ENCODE data around the gene MCM3.

The MCM3 gene

DNA sequence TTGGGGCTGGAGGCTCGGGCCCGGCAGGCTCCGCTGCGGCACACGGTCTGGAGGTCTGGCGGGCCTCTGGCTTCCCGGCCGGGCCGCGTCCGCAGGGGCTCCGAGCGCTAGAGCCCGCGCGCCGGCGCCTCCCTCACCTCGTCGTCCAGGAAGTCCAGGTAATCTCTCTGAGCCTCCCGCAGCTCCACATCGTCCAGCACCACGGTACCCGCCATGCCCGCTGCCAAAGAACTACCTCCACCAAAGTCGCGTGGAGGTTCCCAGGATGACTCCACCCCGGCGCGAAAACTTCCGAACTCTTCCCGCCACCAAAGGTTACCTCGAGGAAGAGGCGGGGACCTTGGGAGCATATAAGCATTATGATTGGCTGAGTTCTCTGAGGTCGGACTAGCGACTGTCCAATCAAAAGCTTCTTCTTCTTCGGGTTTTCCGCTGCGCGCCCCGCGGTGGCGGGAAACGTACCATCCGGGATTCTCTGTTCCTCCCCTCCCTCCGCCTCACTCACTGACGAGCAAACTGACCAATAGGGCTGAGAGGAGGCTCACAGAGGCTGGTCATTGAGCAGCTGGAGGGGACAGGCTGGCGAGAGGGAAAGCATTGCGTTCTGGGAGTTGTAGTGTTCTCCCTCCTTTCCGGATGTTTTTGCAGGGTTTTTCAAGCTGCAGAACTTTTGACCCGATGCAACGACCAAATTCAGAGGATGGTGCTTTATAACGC is at the start of gene MCM3:
Gene MCM3, minus strand, starts transcription at position 283 of the 717 bp plus-strand sequence. Its CDS starts 68 bp downstream, at position 215.
- Histone ChIP-seq H3F3A (ENCODE audit: insufficient read depth, low read length) (no peaks in the 10 kb centered on the region), H3K36me3 (ENCODE audit: insufficient read depth, low read length) (peaks cover 44% of the 10 kb centered on the region), H3K79me2 (ENCODE audit: insufficient read depth, low read length) (peaks cover 31% of the 10 kb centered on the region), H3K4me3 (ENCODE audit: low read depth, low read length, poor library complexity, severe bottlenecking) (peak within 1 kb of the TSS; percentile 98), H3K4me1 (ENCODE audit: insufficient read depth, low read length, severe bottlenecking) (peaks cover 53% of the 10 kb centered on the region), H3K27me3 (ENCODE audit: insufficient read depth, low read length) (no peaks in the 10 kb centered on the region), H4K20me1 (ENCODE audit: insufficient read depth, low read length) (no peaks in the 10 kb centered on the region), H3K9ac (ENCODE audit: low read length) (peak within 1 kb of the TSS; percentile 99), H2AFZ (ENCODE audit: low read length) (peak within 1 kb of the TSS; percentile 87), H3K27ac (ENCODE audit: low read depth, low read length, poor library complexity, severe bottlenecking) (peak within 1 kb of the TSS; percentile 95), H3K9me3 (ENCODE audit: low read length) (no peaks in the 10 kb centered on the region), H3K9me2 (ENCODE audit: low read depth, low read length) (no peaks in the 10 kb centered on the region), H3K4me2 (ENCODE audit: low read length) (peak within 1 kb of the TSS; percentile 99)
- TF ChIP-seq EZH2 (IDR thresholded peaks at IDR 0.05; ENCODE audit: borderline replicate concordance, low read length): no peak
- TF ChIP-seq, protein P1, sequence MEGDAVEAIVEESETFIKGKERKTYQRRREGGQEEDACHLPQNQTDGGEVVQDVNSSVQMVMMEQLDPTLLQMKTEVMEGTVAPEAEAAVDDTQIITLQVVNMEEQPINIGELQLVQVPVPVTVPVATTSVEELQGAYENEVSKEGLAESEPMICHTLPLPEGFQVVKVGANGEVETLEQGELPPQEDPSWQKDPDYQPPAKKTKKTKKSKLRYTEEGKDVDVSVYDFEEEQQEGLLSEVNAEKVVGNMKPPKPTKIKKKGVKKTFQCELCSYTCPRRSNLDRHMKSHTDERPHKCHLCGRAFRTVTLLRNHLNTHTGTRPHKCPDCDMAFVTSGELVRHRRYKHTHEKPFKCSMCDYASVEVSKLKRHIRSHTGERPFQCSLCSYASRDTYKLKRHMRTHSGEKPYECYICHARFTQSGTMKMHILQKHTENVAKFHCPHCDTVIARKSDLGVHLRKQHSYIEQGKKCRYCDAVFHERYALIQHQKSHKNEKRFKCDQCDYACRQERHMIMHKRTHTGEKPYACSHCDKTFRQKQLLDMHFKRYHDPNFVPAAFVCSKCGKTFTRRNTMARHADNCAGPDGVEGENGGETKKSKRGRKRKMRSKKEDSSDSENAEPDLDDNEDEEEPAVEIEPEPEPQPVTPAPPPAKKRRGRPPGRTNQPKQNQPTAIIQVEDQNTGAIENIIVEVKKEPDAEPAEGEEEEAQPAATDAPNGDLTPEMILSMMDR (IDR thresholded peaks at IDR 0.05; ENCODE audit: low read length): no peak

DNA sequence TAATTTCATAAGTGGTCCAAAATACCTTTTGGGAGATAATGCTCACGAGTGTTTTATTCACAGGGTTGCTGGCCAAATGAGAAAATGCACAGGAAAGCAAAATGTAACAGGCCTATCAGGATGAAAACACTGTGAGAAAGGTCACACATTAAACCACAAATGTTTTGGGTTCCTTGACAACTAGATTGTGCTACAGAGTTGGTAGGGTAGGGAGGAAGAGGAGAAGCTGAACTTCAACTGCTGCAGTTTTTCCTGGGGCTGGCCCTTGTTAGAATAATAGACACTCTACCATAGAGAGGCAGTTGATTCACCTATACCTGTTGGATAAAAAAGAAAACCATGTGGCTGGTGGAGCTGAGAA is 49.3 kb upstream of the MCM3 start:
- H3K9me3 ChIP-seq (ENCODE audit: low read length): no peaks in the 10 kb centered on the region
- H3K4me3 ChIP-seq (ENCODE audit: low read depth, low read length, poor library complexity, severe bottlenecking): no peak overlapping the region
- H3K79me2 ChIP-seq (ENCODE audit: insufficient read depth, low read length): no peaks in the 10 kb centered on the region
- H3K9ac ChIP-seq (ENCODE audit: low read length): no peak overlapping the region
- H3K4me2 ChIP-seq (ENCODE audit: low read length): no peak overlapping the region
- H3K36me3 ChIP-seq (ENCODE audit: insufficient read depth, low read length): no peaks in the 10 kb centered on the region
- H3F3A ChIP-seq (ENCODE audit: insufficient read depth, low read length): no peaks in the 10 kb centered on the region
- TF ChIP-seq, protein P1 (IDR thresholded peaks at IDR 0.05; ENCODE audit: low read length): no peak
- H3K27ac ChIP-seq (ENCODE audit: low read depth, low read length, poor library complexity, severe bottlenecking): no peak overlapping the region
- H4K20me1 ChIP-seq (ENCODE audit: insufficient read depth, low read length): no peaks in the 10 kb centered on the region
- no peaks in the 10 kb centered on the region for H3K9me2 ChIP-seq (ENCODE audit: low read depth, low read length)
- H2AFZ ChIP-seq (ENCODE audit: low read length): no peak overlapping the region
- H3K27me3 ChIP-seq (ENCODE audit: insufficient read depth, low read length): no peaks in the 10 kb centered on the region
- peaks cover 21% of the 10 kb centered on the region for H3K4me1 ChIP-seq (ENCODE audit: insufficient read depth, low read length, severe bottlenecking)

DNA sequence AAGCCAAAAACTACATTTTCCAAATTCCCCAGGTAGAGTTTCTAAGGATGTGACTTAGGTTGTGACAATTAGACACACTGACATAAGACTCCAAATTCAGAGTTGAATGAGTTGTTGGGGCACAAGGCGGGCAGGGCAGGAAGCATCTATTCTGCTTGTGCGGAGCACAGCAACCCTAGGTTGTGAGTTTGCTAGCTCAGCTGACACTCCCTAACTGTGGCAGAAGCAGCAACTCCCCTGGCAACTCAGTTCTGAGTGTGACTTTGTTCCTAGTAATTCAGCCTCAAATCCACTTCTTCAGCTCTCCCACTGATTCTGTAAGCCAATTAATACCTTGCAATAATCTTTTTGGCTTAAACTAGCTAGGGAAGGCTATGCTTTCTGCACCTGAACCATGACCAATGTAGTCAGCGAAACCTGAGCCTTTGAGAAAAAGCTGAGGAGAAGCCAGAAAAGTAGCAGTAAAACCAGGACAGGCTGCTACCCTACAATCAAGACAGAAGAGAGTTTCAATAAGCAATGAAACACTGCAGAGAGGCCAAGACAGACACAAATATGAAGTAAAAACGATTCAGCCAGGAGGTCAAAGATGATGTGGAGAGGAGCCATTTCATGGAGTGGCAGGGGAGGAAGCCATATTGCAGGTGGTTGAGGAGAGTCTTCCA is 47.4 kb upstream of the MCM3 start:
- no peak overlapping the region for H3K4me3 ChIP-seq (ENCODE audit: low read depth, low read length, poor library complexity, severe bottlenecking)
- no peaks in the 10 kb centered on the region for H3K27me3 ChIP-seq (ENCODE audit: insufficient read depth, low read length)
- H3K4me1 ChIP-seq (ENCODE audit: insufficient read depth, low read length, severe bottlenecking): peaks cover 11% of the 10 kb centered on the region
- H3K9me3 ChIP-seq (ENCODE audit: low read length): no peaks in the 10 kb centered on the region
- H2AFZ ChIP-seq (ENCODE audit: low read length): no peak overlapping the region
- no peak overlapping the region for H3K27ac ChIP-seq (ENCODE audit: low read depth, low read length, poor library complexity, severe bottlenecking)
- TF ChIP-seq, protein P1 (IDR thresholded peaks at IDR 0.05; ENCODE audit: low read length): no peak
- TF ChIP-seq EZH2 (IDR thresholded peaks at IDR 0.05; ENCODE audit: borderline replicate concordance, low read length): no peak
- no peaks in the 10 kb centered on the region for H3F3A ChIP-seq (ENCODE audit: insufficient read depth, low read length)
- H3K9me2 ChIP-seq (ENCODE audit: low read depth, low read length): no peaks in the 10 kb centered on the region
- no peaks in the 10 kb centered on the region for H3K79me2 ChIP-seq (ENCODE audit: insufficient read depth, low read length)
- no peak overlapping the region for H3K9ac ChIP-seq (ENCODE audit: low read length)
- H3K36me3 ChIP-seq (ENCODE audit: insufficient read depth, low read length): no peaks in the 10 kb centered on the region
- H4K20me1 ChIP-seq (ENCODE audit: insufficient read depth, low read length): no peaks in the 10 kb centered on the region
- no peak overlapping the region for H3K4me2 ChIP-seq (ENCODE audit: low read length)

Measured in OCI-LY1 (cell line).